ENCODE measurements around the gene ZNF316.

- TF ChIP-seq CTCF (IDR thresholded peaks at IDR 0.05) (no peak), POLR2A (IDR thresholded peaks at IDR 0.05) (no peak)
Measured at GRCh38 chr7:6652446-6653011, 15.4 kb downstream of the ZNF316 start.
